Testis (tissue), 3 donors: ENCODE results near the gene PSMC3IP. TPM values are rescaled to one million over a fixed set of nuclear protein-coding genes. Genes with fewer than 3 reads are reported as not detected.
A peak's percentile ranks its signal among the peaks of the same experiment; 100 is the strongest.

Experiments
- DNase-seq: peaks from one replicate; pipeline ENCODE4 v3.0.0-alpha.2; 2019
- H3K27ac ChIP-seq, 2 donors: fragments of 200-600 bp; sonication (generic); one replicate each; pipeline ENCODE4 v1.5.1; 2019
- H3K27me3 ChIP-seq: fragments of 200-600 bp; sonication (generic); one replicate; pipeline ENCODE4 v1.5.1; 2019
- H3K36me3 ChIP-seq: fragments of 200-600 bp; sonication (generic); one replicate; pipeline ENCODE4 v1.5.1; 2017; ENCODE audit warnings: low read depth; ENCODE audit errors: missing control alignments
- H3K4me1 ChIP-seq: fragments of 200-600 bp; sonication (generic); one replicate; pipeline ENCODE4 v1.5.1; 2019
- H3K4me3 ChIP-seq, 2 donors: fragments of 200-600 bp; sonication (generic); one replicate each; pipeline ENCODE4 v1.5.1; 2017 to 2019
- H3K9me3 ChIP-seq: fragments of 200-600 bp; sonication (generic); one replicate; pipeline ENCODE4 v1.5.1; 2017
- POLR2A ChIP-seq: fragments of 450-650 bp; IDR thresholded peaks from one replicate; pipeline ENCODE4 v1.6.1; 2017; ENCODE audit warnings: antibody characterized with exemption, mild to moderate bottlenecking, moderate library complexity
- WGBS, 2 donors: methylation state at CpG; one replicate each; pipeline ENCODE4 v1.1.5; 2018; 5-methylcytosine and 5-hydroxymethylcytosine counted together
- intact Hi-C: fragments of 100-400 bp; cut with DNase I; formaldehyde crosslinking; loops from one replicate; pipeline ENCODE4 v1.15.1; 2023; ENCODE audit warnings: low total_unique reads
- polyA plus RNA-seq: library from polyadenylated mRNA; stranded (reverse); fragments of 350-450 nt; fragmentation: Illumina TruSeq; extraction: RNeasy Lipid Tissue Mini Kit (QIAGEN cat#74804); gene quantifications from one replicate; pipeline ENCODE4 v1.2.3, GENCODE V29; 2014; ENCODE audit warnings: low read depth, low replicate concordance; ENCODE audit not compliant: insufficient read depth
- total RNA-seq, 2 donors: library from RNA; depleted of rRNA; stranded (reverse); fragments of >200 nt; gene quantifications; one replicate each; pipeline ENCODE4 v1.2.3, GENCODE V29; 2016
- TF ChIP-seq, protein P1 (sequence below), 3 experiments: fragments of 450-650 bp in 2 of 3; fragments of 200-600 bp in 1 of 3; sonication (generic) in 1 of 3; IDR thresholded peaks; one replicate each; pipeline ENCODE4 v1.5.1; 2016 to 2019; ENCODE audit warnings: antibody characterized with exemption in 3 of 3, mild to moderate bottlenecking in 2 of 3, moderate library complexity in 1 of 3

Gene PSMC3IP
- total and polyA plus RNA-seq, 3 donors from 2014 or later = 17.2 to 45.3 (median 27.2) TPM

DNA sequence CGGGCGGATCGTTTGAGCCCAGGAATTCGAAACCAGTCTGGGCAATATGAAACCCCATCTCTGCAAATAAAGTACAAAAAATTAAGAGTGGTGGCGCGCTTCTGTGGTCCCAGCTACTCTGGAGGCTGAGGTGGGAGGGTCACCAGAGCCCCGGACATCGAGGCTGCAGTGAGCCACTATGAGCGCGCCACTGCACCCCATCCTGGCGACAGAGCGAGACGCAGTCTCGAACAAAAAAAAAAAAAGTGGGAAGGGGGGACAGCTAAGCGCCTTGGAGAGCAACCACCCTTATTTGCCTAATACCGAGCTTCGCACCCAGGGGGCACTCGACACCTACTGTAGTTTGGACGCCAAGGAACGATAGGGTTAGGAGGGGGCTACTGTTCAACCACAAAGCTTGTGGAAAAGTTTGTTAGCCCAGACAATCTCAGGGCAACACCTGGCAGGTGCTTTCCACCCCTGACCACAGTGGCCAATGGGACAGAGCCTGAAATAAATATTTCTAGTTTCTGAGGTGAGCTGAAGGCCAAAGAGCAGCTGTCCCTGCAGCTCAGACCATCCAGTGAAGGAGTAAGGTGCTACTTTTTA is 847 bp upstream of the PSMC3IP start:
- H3K36me3 ChIP-seq = no peaks in the 10 kb centered on the region

DNA sequence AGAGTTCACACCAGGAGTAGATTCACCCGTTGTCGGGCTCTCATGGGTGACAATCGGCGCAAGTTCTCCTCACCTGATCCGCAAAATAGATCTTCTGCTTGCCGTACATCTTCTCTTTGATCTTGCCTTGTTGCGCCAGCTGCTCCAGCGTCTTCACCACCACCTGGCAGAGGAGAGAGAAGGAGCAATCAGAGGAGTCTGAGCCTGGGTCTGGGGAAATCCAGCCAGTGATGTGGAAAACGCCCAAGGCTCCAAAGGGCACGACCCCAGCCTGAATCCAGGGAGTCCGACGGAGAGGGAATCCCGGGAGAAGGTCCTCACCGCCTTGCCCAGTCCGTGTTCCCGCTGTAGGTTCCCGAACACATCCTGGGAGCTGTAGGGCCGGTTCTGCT is 393 bp downstream of the PSMC3IP start:
- H3K27ac ChIP-seq = peak overlapping the region; percentile 40 to 87
- TF ChIP-seq, protein P1, sequence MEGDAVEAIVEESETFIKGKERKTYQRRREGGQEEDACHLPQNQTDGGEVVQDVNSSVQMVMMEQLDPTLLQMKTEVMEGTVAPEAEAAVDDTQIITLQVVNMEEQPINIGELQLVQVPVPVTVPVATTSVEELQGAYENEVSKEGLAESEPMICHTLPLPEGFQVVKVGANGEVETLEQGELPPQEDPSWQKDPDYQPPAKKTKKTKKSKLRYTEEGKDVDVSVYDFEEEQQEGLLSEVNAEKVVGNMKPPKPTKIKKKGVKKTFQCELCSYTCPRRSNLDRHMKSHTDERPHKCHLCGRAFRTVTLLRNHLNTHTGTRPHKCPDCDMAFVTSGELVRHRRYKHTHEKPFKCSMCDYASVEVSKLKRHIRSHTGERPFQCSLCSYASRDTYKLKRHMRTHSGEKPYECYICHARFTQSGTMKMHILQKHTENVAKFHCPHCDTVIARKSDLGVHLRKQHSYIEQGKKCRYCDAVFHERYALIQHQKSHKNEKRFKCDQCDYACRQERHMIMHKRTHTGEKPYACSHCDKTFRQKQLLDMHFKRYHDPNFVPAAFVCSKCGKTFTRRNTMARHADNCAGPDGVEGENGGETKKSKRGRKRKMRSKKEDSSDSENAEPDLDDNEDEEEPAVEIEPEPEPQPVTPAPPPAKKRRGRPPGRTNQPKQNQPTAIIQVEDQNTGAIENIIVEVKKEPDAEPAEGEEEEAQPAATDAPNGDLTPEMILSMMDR (IDR thresholded peaks at IDR 0.05) = no peak
- TF ChIP-seq POLR2A = no peak
- no peak for DNase-seq
- intact Hi-C loops = loop anchor here (10.0 kb wide), 1 partner anchor 98 kb away; the partner anchor contains the start of gene PLEKHH3
- no peaks in the 10 kb centered on the region for H3K36me3 ChIP-seq
- H3K4me3 ChIP-seq = peak overlapping the region; percentile 60 to 66
- peaks cover 12% of the 10 kb centered on the region for H3K4me1 ChIP-seq
- no peaks in the 10 kb centered on the region for H3K27me3 ChIP-seq
- no peaks in the 10 kb centered on the region for H3K9me3 ChIP-seq
- 5 to 6% methylated on average over 10 to 18 of the region's 18 CpGs for WGBS, 2 donors

More for the DNA sequence above, 847 bp upstream of the PSMC3IP start:
- WGBS, 2 donors = 0 to 1% methylated on average over 20 of the region's 20 CpGs
- H3K27me3 ChIP-seq = no peaks in the 10 kb centered on the region
- DNase-seq = peak; percentile 84
- no peaks in the 10 kb centered on the region for H3K9me3 ChIP-seq
- TF ChIP-seq, protein P1 (IDR thresholded peaks at IDR 0.05) = peak; percentile 72 to 77 (median 73)
- no peak for TF ChIP-seq POLR2A
- H3K4me1 ChIP-seq = peaks cover 12% of the 10 kb centered on the region
- intact Hi-C loops = loop anchor here (10.0 kb wide), 1 partner anchor 96 kb away; the partner anchor contains the start of gene PLEKHH3
- H3K27ac ChIP-seq = peak overlapping the region; percentile 40 to 87
- H3K4me3 ChIP-seq = peak overlapping the region; percentile 60 to 66

DNA sequence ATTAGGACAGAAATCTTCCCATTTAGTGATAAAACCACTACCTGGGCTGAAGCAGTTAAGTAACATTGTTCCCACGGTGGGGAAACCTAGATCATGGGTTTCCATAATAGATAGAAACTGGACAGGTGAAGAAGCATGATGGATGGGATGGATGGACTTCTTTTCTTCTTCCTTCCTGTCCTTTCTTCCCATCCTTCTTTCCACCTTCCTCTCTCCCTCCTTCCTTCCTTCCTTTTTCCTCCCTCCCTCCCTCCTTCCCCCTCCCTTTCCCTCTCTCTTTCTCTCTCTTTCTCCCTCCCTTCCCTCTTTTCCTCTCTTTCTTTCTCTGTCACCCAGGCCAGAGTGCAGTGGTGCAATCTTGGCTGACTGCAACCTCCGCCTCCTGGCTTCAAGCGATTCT is 3.1 kb downstream of the PSMC3IP start:
- H3K9me3 ChIP-seq = no peaks in the 10 kb centered on the region
- no peak overlapping the region for H3K27ac ChIP-seq
- WGBS, 2 donors = 82 to 85% methylated on average over 3 of the region's 3 CpGs
- no peak for DNase-seq
- peaks cover 12% of the 10 kb centered on the region for H3K4me1 ChIP-seq
- H3K4me3 ChIP-seq = no peak overlapping the region
- no peaks in the 10 kb centered on the region for H3K27me3 ChIP-seq
- TF ChIP-seq POLR2A = no peak
- TF ChIP-seq, protein P1 (IDR thresholded peaks at IDR 0.05) = no peak
- intact Hi-C loops = loop anchor here (10.0 kb wide), 1 partner anchor 100 kb away; the partner anchor contains the start of gene PLEKHH3
- no peaks in the 10 kb centered on the region for H3K36me3 ChIP-seq

DNA sequence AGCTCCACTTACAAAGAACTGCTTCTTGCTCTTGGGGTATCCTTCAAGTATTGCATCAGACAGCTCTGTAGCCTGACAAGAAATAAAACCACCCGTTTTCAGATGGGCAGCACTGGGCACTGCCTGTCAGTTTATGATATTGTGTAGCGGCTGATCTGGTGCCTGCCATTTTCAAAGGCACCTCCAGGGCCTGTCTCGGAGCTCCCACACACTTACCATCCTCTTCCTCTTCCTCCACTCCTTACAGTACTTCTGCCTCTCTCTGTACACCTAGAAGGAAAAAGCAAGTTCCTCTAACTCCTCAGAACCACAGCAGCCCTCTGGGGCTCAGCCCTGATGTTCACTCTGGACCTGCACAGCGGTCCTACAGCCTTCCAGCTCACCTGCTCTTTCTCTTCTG is 4.4 kb downstream of the PSMC3IP start:
- intact Hi-C loops = loop anchor here (10.0 kb wide), 1 partner anchor 102 kb away; the partner anchor contains the start of gene PLEKHH3
- no peak overlapping the region for H3K27ac ChIP-seq
- WGBS, 2 donors = 81 to 86% methylated on average over 4 of the region's 4 CpGs
- no peak for TF ChIP-seq POLR2A
- TF ChIP-seq, protein P1 (IDR thresholded peaks at IDR 0.05) = no peak
- peaks cover 8% of the 10 kb centered on the region for H3K4me1 ChIP-seq
- no peaks in the 10 kb centered on the region for H3K36me3 ChIP-seq
- no peaks in the 10 kb centered on the region for H3K27me3 ChIP-seq
- DNase-seq = no peak
- H3K9me3 ChIP-seq = no peaks in the 10 kb centered on the region
- H3K4me3 ChIP-seq = no peak overlapping the region
